Brain pericyte (primary cell): Measurements from ENCODE around the gene FHIT.

Experiments used
- DNase-seq: peaks from one replicate; pipeline ENCODE4 v3.0.0-alpha.2; 2012; ENCODE audit warnings: low read depth, low spot score

The FHIT gene

DNA sequence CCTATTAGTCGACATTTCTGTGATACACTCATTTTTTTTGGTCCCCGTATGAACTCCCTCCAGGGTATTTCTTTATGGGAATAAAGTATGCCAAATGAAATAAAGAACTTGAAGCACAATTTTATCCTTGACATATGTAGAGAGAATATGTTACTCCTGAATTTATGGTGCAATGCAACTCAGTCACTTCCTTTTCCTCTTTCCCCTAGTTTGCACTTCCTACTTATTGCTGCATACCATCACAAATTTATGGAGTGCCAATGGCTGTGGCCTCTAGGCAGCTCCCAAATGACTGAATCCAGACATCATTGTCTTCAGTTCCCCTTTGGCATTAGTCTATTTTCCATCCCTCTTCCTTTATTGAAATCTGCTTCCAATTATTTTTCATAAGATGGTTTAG is 403.5 kb downstream of the FHIT start:
- DNase-seq: no peak

DNA sequence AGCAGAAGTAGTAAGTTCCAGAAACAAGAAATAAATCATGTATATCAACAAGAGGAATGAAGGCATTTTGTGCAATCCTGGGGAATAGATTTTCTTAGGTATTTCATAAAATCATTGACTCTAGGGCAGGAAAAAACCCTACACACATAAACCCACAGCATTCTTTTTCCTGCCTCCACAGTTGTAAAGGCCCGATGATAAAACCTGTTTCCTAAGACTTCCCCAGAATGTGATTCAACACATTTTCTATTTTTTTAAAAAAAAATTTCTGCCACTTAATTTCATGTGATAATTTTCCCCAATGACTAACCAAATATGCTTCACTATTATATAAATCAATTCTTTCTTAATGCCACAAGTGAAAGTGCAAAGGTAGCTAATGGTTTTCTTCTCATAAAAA is 407.0 kb downstream of the FHIT start:
- no peak for DNase-seq

GRCh38 chr3:60841355-60841754 is 409.9 kb downstream of the FHIT start:
- DNase-seq: peak; percentile 2

DNA sequence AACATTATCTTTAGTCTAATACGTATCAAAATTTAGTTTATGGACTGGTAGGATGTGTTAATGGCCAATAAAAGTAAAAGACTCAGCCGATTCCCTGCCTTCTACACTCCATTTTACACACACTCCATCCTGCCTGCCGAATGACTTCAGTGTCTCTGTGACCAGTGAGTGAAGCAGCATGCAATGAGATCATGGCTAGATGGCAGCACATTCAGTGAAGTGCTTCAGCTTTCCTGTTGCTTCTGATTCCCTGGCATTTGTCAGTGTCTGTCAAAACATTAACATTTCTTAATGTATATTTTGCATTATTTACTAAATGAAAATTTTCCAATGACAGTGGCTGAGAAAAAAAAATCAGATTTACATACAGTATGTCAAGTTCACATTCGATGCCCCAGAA is 412.0 kb downstream of the FHIT start:
- DNase-seq: no peak

- no peak for DNase-seq
Measured at GRCh38 chr3:60835796-60836195, 415.5 kb downstream of the FHIT start.

DNA sequence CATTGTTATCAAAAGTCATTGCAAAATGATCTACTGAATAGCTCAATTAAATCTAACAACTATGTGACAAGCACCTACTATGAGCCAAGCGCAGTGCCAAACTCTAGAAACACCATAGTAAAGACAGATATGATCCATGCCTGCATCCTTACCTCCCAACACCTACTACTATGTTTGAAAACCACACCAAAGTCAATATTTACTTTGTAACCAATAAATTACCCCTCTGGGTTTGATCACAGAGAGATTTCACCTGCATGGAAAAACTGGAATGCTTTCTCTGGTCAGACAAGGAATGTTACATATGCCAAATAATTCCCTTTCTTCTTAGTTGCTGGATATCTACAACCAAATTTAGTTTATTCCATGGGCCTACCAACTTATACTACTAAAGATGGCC is 422.2 kb downstream of the FHIT start:
- no peak for DNase-seq

- no peak for DNase-seq
Measured at GRCh38 chr3:60827666-60828065, 423.6 kb downstream of the FHIT start.

DNA sequence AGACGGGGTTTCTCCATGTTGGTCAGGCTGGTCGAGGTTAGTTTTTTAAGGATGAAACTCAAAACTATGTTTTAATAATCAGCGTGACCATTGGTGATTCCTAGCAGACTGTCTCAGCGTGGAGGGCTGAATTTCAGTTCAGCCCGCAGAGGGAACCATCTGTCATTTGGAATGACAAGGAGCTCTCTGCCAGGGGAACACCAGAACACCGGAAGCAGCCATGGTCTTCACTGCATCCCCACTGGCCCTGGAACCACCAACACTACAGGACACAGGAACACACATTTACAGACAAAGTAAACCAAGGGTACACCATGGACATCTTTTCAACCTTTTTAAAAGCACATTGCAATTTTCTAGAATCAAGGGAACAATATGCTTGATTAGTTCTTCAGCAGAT is 424.7 kb downstream of the FHIT start:
- no peak for DNase-seq

DNA sequence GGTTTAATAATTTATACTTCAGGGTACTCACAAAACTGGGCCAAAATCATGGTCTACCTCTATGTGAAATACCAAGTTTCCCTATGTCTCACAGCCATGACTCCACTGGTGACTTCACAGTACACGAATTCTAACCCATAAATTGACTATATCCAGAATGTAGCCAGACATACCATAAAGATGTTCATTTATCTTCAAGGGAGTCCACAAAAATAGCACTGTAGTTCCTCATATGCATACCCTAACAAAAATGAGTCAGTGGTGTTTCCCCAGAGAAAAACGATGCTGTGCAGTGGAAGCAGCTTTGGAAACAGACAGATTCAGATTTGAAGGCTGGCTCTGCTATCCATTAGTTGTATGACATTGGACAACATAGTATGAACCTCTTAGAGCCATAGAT is 438.8 kb downstream of the FHIT start:
- no peak for DNase-seq

DNA sequence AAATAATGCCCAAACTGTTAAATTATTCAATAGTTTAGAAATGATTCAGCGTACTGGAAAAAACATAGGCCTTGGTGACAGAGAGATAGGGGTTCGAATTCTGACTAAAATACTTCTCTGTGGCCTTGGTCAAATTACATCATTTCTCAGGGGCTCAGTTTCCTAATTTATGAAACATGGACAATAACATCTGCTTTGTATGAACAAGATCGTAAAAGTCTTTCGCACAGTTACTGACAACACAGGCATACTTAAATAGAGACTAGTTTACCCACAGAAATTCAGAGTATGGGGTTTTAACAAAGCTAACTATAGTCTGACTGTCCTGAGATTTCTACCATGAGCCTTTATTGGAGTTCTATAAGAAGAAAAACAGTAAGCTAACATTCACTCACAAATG is 440.4 kb downstream of the FHIT start:
- no peak for DNase-seq

DNA sequence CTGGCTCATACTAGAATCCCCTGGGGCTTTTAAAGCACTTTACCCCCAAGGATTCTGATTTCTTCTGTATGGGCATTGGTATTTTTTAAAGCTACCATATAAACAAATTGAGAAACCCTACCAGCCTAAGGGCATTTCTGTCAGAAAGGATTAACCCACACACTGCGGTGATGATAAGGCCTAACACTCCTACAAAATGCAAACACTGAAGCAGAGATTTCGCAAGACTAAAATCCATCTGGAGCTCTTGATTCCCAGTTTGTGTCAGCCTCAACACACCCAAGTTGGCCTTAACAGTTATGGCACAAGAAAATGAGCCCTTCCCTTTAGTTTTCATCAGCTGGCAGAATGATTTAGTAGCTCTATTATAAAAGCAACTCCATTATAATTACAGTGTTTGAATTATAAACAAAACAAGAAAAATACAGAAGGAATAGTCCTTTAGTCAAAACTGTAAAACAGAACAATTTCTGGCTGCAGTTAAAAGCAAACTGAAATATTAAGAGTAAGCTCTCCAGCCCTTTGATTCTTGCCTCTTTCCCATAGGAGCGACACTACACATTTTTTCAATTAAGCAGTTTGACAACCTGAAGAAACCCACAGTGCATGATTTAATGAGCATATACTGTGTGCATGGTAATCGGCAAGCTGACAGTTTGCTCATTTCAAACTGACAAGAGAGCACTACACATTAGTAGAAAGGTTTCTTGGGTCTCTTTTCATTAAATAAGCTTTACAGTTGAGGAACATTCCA is 441.2 kb downstream of the FHIT start:
- no peak for DNase-seq

- no peak for DNase-seq
Measured at GRCh38 chr3:60803216-60804173, 447.8 kb downstream of the FHIT start.

GRCh38 chr3:60801307-60801706 is 449.9 kb downstream of the FHIT start:
- DNase-seq: no peak

- no peak for DNase-seq
Measured at GRCh38 chr3:60798456-60798855, 452.8 kb downstream of the FHIT start.

- no peak for DNase-seq
Measured at GRCh38 chr3:60792249-60792852, 458.9 kb downstream of the FHIT start.

DNA sequence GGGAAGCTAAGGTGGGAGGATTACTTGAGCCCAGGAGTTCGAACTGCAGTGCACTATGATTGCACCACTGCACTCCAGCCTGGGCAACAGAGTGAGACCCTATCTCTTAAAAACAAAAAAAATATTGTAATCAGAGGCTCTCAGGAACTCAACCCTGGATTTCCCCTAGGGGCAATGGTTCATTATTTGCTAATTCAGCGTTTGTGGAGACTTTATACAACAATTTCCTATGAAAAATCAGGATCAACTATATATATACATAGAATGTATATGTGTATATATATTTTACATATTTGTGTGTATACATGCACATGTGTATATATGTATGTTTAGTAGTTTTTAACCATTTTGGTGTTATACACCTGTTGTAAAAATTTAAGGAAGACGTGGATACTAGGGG is 463.1 kb downstream of the FHIT start:
- no peak for DNase-seq

GRCh38 chr3:60781935-60782334 is 469.3 kb downstream of the FHIT start:
- DNase-seq: no peak

DNA sequence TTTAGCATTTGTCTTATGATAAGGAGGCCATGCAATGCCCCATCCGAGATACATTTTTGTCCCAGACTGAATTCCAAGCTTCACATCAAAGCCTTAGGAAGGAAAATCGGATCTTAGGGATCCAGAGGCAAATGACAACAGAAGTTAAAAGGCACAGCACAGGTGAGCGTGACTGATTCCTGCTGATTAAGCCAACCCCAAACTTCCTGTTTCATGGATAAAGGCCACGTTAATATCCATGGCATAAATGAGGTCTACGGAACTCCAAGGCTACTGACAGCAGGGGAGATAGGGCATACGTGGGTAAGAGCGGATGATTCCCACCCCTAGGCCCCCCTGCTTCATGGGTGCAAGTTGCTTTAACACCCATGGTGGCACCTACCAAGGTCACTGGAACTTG is 471.6 kb downstream of the FHIT start:
- no peak for DNase-seq

DNA sequence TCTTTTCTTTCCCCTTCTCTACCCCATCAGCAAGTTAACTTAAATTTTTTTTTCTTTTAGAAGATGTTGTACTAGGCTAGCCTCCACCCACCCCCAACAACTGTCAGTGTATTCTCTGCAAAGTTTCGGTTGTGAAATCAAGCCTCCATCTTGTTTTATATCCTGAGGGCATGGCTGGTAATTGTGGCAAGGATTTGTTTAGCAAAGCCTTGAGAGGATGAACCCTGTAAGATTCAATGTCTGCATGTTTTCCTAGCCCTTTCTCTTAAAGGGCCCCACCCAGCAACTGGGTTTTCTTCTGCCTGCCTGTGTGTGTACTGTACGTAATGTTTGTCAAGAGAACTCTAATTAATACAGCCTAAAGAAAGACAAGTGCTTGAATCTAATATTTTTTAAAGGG is 475.3 kb downstream of the FHIT start:
- no peak for DNase-seq

GRCh38 chr3:60774617-60775016 is 476.6 kb downstream of the FHIT start:
- no peak for DNase-seq

GRCh38 chr3:60772584-60772983 is 478.7 kb downstream of the FHIT start:
- no peak for DNase-seq

DNA sequence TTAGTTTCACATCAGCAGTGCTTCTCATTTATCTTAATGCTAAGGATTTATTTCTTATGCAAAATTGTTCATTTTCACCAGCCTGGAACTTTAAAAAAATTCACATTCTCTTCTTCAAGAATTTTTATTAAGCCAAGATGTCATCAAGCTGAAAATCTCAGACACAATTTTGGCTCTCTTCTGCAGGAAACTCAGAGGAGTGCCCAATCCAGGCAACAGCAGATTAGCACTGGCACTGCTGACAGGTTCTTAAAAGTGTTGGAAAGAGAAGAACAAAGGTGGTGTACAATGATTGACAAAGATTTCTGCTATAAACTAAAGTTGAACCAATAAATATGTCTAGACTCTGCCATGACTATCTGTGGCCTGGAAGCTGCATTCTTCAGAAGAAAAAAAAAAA is 479.5 kb downstream of the FHIT start:
- no peak for DNase-seq

- DNase-seq: no peak
Measured at GRCh38 chr3:60770532-60770931, 480.7 kb downstream of the FHIT start.
